ENCODE results near the gene INPP5D. TPM values are rescaled to one million over a fixed set of nuclear protein-coding genes. Genes with fewer than 3 reads are reported as not detected.

Gene INPP5D
- total RNA-seq, 3 donors from 2014 or later: 18.4 to 20.3 (median 20.0) TPM

DNA sequence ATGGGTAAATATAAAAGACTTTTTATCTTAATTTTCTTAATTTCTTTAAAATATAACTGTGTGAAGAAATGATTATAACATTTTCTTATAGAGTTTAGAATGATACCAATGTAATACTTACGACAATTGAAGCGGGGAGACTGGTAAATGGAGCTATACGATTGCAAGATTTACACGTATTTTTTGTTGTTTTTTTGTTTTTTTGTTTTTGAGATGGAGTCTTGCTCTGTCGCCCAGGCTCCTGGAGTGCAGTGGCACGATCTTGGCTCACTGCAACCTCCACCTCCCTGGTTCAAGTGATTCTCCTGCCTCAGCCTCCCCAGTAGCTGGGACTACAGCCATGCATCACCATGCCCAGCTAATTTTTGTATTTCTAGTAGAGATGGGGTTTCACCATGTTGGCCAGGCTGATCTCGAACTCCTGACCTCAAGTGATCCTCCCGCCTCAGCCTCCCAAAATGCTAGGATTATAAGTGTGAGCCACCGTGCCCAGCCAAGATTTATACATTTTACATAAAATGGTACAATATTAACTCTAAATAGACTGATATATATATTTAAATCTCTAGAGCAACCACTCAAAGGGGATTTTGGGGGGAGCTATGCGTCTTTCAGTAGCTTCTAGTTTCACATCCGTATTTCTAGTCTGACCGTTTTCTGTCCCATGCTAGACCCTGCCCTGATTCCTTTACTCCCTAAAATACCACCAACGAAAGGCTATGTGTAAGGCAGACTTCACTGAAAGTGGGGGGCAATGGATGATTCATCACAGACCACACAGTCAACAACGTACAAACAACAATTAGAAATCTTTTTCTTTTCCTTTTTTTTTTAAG is 163.1 kb downstream of the INPP5D start:
- Histone ChIP-seq H3K9me3 (no peaks in the 10 kb centered on the region), H3K4me3 (no peak overlapping the region), H3K36me3 (no peaks in the 10 kb centered on the region), H3K4me1 (no peaks in the 10 kb centered on the region), H3K27ac (no peak overlapping the region), H3K27me3 (no peaks in the 10 kb centered on the region)
- no peak for DNase-seq (ENCODE audit: low spot score in 2 of 2)
- intact Hi-C loops (cut with DNase I; ENCODE audit: low total_unique reads): no loop called here
- TF ChIP-seq POLR2A (IDR thresholded peaks at IDR 0.05) (no peak), POLR2AphosphoS5 (IDR thresholded peaks at IDR 0.05) (no peak)
- TF ChIP-seq, protein P1, sequence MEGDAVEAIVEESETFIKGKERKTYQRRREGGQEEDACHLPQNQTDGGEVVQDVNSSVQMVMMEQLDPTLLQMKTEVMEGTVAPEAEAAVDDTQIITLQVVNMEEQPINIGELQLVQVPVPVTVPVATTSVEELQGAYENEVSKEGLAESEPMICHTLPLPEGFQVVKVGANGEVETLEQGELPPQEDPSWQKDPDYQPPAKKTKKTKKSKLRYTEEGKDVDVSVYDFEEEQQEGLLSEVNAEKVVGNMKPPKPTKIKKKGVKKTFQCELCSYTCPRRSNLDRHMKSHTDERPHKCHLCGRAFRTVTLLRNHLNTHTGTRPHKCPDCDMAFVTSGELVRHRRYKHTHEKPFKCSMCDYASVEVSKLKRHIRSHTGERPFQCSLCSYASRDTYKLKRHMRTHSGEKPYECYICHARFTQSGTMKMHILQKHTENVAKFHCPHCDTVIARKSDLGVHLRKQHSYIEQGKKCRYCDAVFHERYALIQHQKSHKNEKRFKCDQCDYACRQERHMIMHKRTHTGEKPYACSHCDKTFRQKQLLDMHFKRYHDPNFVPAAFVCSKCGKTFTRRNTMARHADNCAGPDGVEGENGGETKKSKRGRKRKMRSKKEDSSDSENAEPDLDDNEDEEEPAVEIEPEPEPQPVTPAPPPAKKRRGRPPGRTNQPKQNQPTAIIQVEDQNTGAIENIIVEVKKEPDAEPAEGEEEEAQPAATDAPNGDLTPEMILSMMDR (IDR thresholded peaks at IDR 0.05): no peak

GRCh38 chr2:233225230-233226068 is 165.3 kb downstream of the INPP5D start:
- H3K4me3 ChIP-seq: no peak overlapping the region
- no peaks in the 10 kb centered on the region for H3K4me1 ChIP-seq
- no peaks in the 10 kb centered on the region for H3K9me3 ChIP-seq
- no peaks in the 10 kb centered on the region for H3K27me3 ChIP-seq
- DNase-seq (ENCODE audit: low spot score in 2 of 2): no peak
- intact Hi-C loops (cut with DNase I; ENCODE audit: low total_unique reads): no loop called here
- H3K36me3 ChIP-seq: no peaks in the 10 kb centered on the region
- TF ChIP-seq, protein P1 (IDR thresholded peaks at IDR 0.05): no peak
- TF ChIP-seq POLR2A (IDR thresholded peaks at IDR 0.05) (no peak), POLR2AphosphoS5 (IDR thresholded peaks at IDR 0.05) (no peak)
- no peak overlapping the region for H3K27ac ChIP-seq

DNA sequence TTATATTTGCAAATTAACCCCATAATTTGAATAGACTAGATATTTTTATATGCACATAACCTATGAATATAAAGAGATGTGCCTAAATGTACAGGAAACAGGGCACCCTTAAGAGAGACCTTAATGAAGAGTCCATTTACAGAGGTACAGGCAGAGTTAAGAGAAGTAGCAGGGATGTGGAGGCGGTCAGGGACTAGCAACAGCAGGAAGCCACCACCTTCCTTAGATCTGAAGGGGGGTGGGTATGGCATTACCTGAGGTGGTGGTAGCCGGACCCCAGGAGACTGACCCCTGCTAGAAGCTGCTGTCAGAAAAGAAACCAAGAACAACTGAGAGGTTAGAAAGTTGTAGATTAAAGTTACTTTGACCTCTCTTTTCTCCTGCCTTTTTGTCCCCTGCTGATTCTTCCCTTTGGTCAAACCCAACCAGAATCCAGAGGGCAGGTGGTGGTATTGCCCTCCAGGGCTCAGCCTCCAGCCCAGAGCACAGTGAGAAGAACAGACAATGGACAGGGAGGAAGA is 166.4 kb downstream of the INPP5D start:
- Histone ChIP-seq H3K4me3 (no peak overlapping the region), H3K36me3 (no peaks in the 10 kb centered on the region), H3K27ac (no peak overlapping the region), H3K4me1 (no peaks in the 10 kb centered on the region), H3K27me3 (no peaks in the 10 kb centered on the region), H3K9me3 (no peaks in the 10 kb centered on the region)
- no peak for DNase-seq (ENCODE audit: low spot score in 2 of 2)
- intact Hi-C loops (cut with DNase I; ENCODE audit: low total_unique reads): no loop called here
- no peak for TF ChIP-seq POLR2AphosphoS5 (IDR thresholded peaks at IDR 0.05)
- no peak for TF ChIP-seq POLR2A (IDR thresholded peaks at IDR 0.05)
- TF ChIP-seq, protein P1 (IDR thresholded peaks at IDR 0.05): no peak

- no peak overlapping the region for H3K4me3 ChIP-seq
- no peak overlapping the region for H3K27ac ChIP-seq
- DNase-seq (ENCODE audit: low spot score in 2 of 2): no peak
- intact Hi-C loops (cut with DNase I; ENCODE audit: low total_unique reads): no loop called here
- H3K4me1 ChIP-seq: no peaks in the 10 kb centered on the region
- no peaks in the 10 kb centered on the region for H3K27me3 ChIP-seq
- no peaks in the 10 kb centered on the region for H3K9me3 ChIP-seq
- no peaks in the 10 kb centered on the region for H3K36me3 ChIP-seq
- TF ChIP-seq POLR2AphosphoS5 (IDR thresholded peaks at IDR 0.05) (no peak), POLR2A (IDR thresholded peaks at IDR 0.05) (no peak)
- TF ChIP-seq, protein P1 (IDR thresholded peaks at IDR 0.05): no peak
Measured at GRCh38 chr2:233227346-233227978, 167.3 kb downstream of the INPP5D start.
